Activated naive CD8-positive, alpha-beta T cell (primary cell): ENCODE measurements around the gene GBA3.
A peak's percentile ranks its signal among the peaks of the same experiment; 100 is the strongest.

Source experiments
- H3K27ac Mint-ChIP-seq: one replicate; pipeline ENCODE4 v1.8.0; 2021; ENCODE audit warnings: mixed read lengths
- H3K27me3 Mint-ChIP-seq: one replicate; pipeline ENCODE4 v1.8.0; 2021; ENCODE audit warnings: mixed read lengths
- H3K36me3 Mint-ChIP-seq: one replicate; pipeline ENCODE4 v1.8.0; 2021; ENCODE audit warnings: mixed read lengths
- H3K4me1 Mint-ChIP-seq: one replicate; pipeline ENCODE4 v1.8.0; 2021; ENCODE audit warnings: low read depth, mixed read lengths
- H3K4me3 Mint-ChIP-seq: one replicate; pipeline ENCODE4 v1.8.0; 2021; ENCODE audit warnings: mild to moderate bottlenecking, mixed read lengths
- H3K9me3 Mint-ChIP-seq: one replicate; pipeline ENCODE4 v1.8.0; 2021; ENCODE audit warnings: low read depth, mixed read lengths

Gene GBA3

GRCh38 chr4:22692736-22693135 lies at the start of gene GBA3:
Gene GBA3, plus strand, starts transcription at chr4:22692937.
- H3K4me1 Mint-ChIP-seq, result peaks cover 11% of the 10 kb centered on the region
- no peaks in the 10 kb centered on the region for H3K36me3 Mint-ChIP-seq
- no peak within 1 kb of the TSS for H3K27ac Mint-ChIP-seq
- H3K27me3 Mint-ChIP-seq, result no peaks in the 10 kb centered on the region
- no peak within 1 kb of the TSS for H3K4me3 Mint-ChIP-seq
- no peaks in the 10 kb centered on the region for H3K9me3 Mint-ChIP-seq

GRCh38 chr4:22643952-22644351 lies 48.8 kb upstream of the GBA3 start:
- no peak overlapping the region for H3K27ac Mint-ChIP-seq
- peaks cover 8% of the 10 kb centered on the region for H3K9me3 Mint-ChIP-seq
- H3K4me3 Mint-ChIP-seq, result no peak overlapping the region
- no peaks in the 10 kb centered on the region for H3K27me3 Mint-ChIP-seq
- peaks cover 3% of the 10 kb centered on the region for H3K36me3 Mint-ChIP-seq
- H3K4me1 Mint-ChIP-seq, result no peaks in the 10 kb centered on the region

GRCh38 chr4:22645481-22646182 lies 47.1 kb upstream of the GBA3 start:
- H3K9me3 Mint-ChIP-seq, result peaks cover 6% of the 10 kb centered on the region
- H3K27ac Mint-ChIP-seq, result no peak overlapping the region
- H3K36me3 Mint-ChIP-seq, result peaks cover 2% of the 10 kb centered on the region

DNA sequence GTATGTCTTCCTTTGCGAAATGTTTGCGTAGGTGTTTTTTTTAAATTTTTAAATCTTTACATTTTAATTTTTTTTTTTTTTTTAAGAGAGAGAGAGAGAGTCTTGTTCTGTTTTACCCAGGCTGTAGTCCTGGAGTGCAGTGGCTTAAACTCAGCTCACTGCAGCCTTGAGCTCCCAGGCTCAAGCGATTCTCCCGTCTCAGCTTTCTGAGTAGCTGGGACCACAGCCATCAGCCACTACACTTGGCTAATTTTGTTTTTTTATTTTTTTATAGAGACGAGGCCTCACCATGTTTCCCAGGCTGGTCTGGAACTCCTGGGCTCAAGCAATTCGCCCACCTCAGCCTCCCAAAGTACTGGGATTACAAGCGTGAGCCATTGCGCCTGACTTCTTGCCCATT lies 43.7 kb upstream of the GBA3 start:
- Mint-ChIP-seq H3K4me1 (no peaks in the 10 kb centered on the region), H3K27ac (no peak overlapping the region), H3K27me3 (no peaks in the 10 kb centered on the region), H3K4me3 (no peak overlapping the region), H3K9me3 (no peaks in the 10 kb centered on the region), H3K36me3 (no peaks in the 10 kb centered on the region)

More at GRCh38 chr4:22645481-22646182, 47.1 kb upstream of the GBA3 start:
- H3K4me1 Mint-ChIP-seq, result no peaks in the 10 kb centered on the region
- no peak overlapping the region for H3K4me3 Mint-ChIP-seq
- H3K27me3 Mint-ChIP-seq, result no peaks in the 10 kb centered on the region

GRCh38 chr4:22650771-22651170 lies 42.0 kb upstream of the GBA3 start:
- no peak overlapping the region for H3K4me3 Mint-ChIP-seq
- no peak overlapping the region for H3K27ac Mint-ChIP-seq
- no peaks in the 10 kb centered on the region for H3K9me3 Mint-ChIP-seq
- peaks cover 3% of the 10 kb centered on the region for H3K4me1 Mint-ChIP-seq
- no peaks in the 10 kb centered on the region for H3K36me3 Mint-ChIP-seq
- no peaks in the 10 kb centered on the region for H3K27me3 Mint-ChIP-seq

- Mint-ChIP-seq H3K4me3 (no peak overlapping the region), H3K36me3 (no peaks in the 10 kb centered on the region), H3K4me1 (peaks cover 3% of the 10 kb centered on the region), H3K27me3 (no peaks in the 10 kb centered on the region), H3K9me3 (no peaks in the 10 kb centered on the region), H3K27ac (peak overlapping the region; percentile 24)
Measured at GRCh38 chr4:22653752-22654151, 39.0 kb upstream of the GBA3 start.

DNA sequence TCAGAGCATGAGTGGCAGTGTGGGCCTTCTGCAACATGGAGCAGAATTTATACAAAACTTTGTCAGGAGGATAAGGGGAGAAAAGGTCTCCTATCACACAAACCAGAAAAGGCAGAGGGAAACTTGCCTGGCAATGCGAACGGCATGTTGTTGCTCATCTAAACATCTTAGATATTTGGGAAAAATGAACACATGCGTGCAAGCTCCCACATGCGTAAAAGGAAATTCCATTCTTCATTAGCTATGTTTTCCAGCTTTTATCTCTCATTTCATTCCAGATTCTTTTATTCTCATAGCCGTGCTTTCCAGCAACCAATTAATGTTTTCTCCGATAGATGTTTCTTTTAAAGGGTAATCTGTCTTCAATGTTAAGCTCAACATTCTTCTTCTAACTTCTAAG lies 31.3 kb upstream of the GBA3 start:
- no peaks in the 10 kb centered on the region for H3K4me1 Mint-ChIP-seq
- H3K9me3 Mint-ChIP-seq, result no peaks in the 10 kb centered on the region
- no peaks in the 10 kb centered on the region for H3K27me3 Mint-ChIP-seq
- no peaks in the 10 kb centered on the region for H3K36me3 Mint-ChIP-seq
- no peak overlapping the region for H3K4me3 Mint-ChIP-seq
- H3K27ac Mint-ChIP-seq, result no peak overlapping the region

DNA sequence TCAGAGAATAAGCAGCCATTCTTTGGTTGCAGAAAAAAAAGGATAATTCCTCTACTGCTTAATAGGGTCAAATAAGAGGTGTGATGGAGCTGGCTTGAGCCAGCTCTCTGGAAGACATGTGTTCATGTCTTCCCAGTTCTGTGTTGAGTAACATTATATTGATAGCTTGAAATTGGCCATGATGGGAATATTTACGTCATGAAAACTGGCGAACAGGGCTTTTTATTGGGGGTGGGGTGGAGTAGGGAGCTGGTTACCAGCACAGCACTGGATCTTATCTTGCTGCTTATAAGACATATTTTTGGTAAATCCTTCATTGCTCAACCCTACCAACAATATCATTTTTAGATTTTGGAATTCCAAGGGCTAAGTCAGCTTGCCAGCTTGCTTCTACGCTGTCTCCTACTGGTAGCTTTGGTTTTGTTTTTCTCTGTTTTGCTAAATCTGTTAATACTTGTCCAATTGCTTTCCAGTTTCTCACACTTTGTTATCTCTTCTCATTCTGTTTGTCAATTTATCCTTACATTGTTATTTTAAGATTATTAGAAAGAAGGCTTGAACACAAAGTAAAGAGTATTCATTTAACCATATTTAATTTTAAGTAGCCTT lies 25.3 kb upstream of the GBA3 start:
- H3K4me3 Mint-ChIP-seq, result peak overlapping the region; percentile 10
- H3K4me1 Mint-ChIP-seq, result peaks cover 44% of the 10 kb centered on the region
- no peaks in the 10 kb centered on the region for H3K36me3 Mint-ChIP-seq
- H3K27me3 Mint-ChIP-seq, result no peaks in the 10 kb centered on the region
- H3K9me3 Mint-ChIP-seq, result no peaks in the 10 kb centered on the region
- H3K27ac Mint-ChIP-seq, result no peak overlapping the region

GRCh38 chr4:22668301-22668700 lies 24.4 kb upstream of the GBA3 start:
- Mint-ChIP-seq H3K9me3 (no peaks in the 10 kb centered on the region), H3K4me3 (peak overlapping the region; percentile 48), H3K27ac (peak overlapping the region; percentile 50), H3K36me3 (no peaks in the 10 kb centered on the region), H3K4me1 (peaks cover 52% of the 10 kb centered on the region), H3K27me3 (no peaks in the 10 kb centered on the region)

GRCh38 chr4:22668702-22669101 lies 24.0 kb upstream of the GBA3 start:
- H3K4me3 Mint-ChIP-seq, result peak overlapping the region; percentile 48

DNA sequence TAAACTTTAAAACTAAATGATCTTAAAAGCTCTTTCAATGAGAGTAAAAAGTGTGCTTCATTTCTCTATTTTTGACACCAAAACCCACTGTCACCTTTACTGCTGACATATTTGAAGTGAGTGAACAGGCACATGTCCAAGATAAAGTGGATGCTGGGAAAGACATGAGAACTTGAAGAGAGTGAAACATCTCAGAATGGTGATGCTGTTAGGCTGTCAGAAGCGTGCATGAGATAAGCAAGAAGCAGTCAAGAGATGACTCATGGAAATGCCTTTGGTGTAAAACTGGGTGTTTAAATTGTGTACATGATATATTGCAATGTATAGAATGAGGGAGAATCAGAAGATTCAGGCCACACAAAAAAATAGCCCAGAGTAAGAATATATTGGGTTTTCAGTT lies 21.8 kb upstream of the GBA3 start:
- Mint-ChIP-seq H3K36me3 (no peaks in the 10 kb centered on the region), H3K4me3 (no peak overlapping the region), H3K27me3 (no peaks in the 10 kb centered on the region), H3K9me3 (no peaks in the 10 kb centered on the region), H3K4me1 (peaks cover 72% of the 10 kb centered on the region), H3K27ac (peak overlapping the region; percentile 46)

More at GRCh38 chr4:22668702-22669101, 24.0 kb upstream of the GBA3 start:
- H3K4me1 Mint-ChIP-seq, result peaks cover 56% of the 10 kb centered on the region
- H3K36me3 Mint-ChIP-seq, result no peaks in the 10 kb centered on the region
- H3K9me3 Mint-ChIP-seq, result no peaks in the 10 kb centered on the region
- H3K27ac Mint-ChIP-seq, result peak overlapping the region; percentile 50
- no peaks in the 10 kb centered on the region for H3K27me3 Mint-ChIP-seq

DNA sequence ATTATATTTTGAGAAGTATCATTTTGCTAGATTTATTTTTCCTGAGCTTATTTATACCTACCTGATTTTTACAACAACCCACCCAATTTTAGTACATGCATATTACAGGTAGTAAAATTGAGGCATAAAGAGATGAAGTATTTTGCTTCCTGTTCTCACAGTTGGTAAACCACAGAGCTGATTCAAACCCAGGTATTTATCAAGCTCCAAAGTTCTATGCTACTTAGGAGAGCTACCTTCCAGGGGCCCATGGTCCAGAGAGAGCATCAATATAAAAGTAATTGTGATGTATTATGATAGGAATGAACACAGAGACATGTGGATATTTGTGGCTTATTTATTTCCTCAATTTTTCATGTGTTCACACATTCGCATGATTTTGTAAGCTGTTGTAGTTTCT lies 20.2 kb upstream of the GBA3 start:
- Mint-ChIP-seq H3K27me3 (no peaks in the 10 kb centered on the region), H3K36me3 (no peaks in the 10 kb centered on the region), H3K4me1 (peaks cover 79% of the 10 kb centered on the region)

GRCh38 chr4:22672944-22673343 lies 19.8 kb upstream of the GBA3 start:
- Mint-ChIP-seq H3K4me3 (peak overlapping the region; percentile 68), H3K36me3 (no peaks in the 10 kb centered on the region), H3K4me1 (peaks cover 80% of the 10 kb centered on the region), H3K27me3 (no peaks in the 10 kb centered on the region), H3K27ac (peak overlapping the region; percentile 91), H3K9me3 (no peaks in the 10 kb centered on the region)

More for the DNA sequence above, 20.2 kb upstream of the GBA3 start:
- peak overlapping the region; percentile 91 for H3K27ac Mint-ChIP-seq
- H3K4me3 Mint-ChIP-seq, result peak overlapping the region; percentile 68
- no peaks in the 10 kb centered on the region for H3K9me3 Mint-ChIP-seq

DNA sequence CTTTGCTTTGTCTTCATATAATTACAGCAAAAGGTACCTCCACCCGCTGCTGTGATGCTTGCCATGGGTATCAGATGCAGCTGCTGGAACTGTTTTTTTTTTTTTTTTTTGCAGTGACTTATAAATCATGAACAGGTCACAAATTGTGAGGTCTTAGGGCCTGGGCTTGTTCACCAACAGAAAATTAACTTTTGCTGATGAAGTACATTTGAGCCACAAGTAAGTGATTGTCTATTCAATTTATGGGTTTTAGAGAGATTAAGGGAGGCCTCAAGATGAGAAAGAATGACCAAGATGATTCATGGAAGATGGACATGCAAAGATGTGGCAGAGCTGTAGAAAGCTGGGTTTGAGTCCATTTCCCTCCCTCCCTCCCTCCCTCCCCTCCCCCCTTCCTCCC lies 18.0 kb upstream of the GBA3 start:
- no peak overlapping the region for H3K4me3 Mint-ChIP-seq
- H3K27me3 Mint-ChIP-seq, result no peaks in the 10 kb centered on the region
- no peaks in the 10 kb centered on the region for H3K36me3 Mint-ChIP-seq
- no peaks in the 10 kb centered on the region for H3K9me3 Mint-ChIP-seq
- peaks cover 67% of the 10 kb centered on the region for H3K4me1 Mint-ChIP-seq
- peak overlapping the region; percentile 8 for H3K27ac Mint-ChIP-seq

- H3K27ac Mint-ChIP-seq, result peak overlapping the region; percentile 56
- H3K9me3 Mint-ChIP-seq, result no peaks in the 10 kb centered on the region
- H3K4me1 Mint-ChIP-seq, result peaks cover 69% of the 10 kb centered on the region
- no peaks in the 10 kb centered on the region for H3K27me3 Mint-ChIP-seq
- H3K4me3 Mint-ChIP-seq, result no peak overlapping the region
- H3K36me3 Mint-ChIP-seq, result no peaks in the 10 kb centered on the region
Measured at GRCh38 chr4:22676063-22676462, 16.7 kb upstream of the GBA3 start.

DNA sequence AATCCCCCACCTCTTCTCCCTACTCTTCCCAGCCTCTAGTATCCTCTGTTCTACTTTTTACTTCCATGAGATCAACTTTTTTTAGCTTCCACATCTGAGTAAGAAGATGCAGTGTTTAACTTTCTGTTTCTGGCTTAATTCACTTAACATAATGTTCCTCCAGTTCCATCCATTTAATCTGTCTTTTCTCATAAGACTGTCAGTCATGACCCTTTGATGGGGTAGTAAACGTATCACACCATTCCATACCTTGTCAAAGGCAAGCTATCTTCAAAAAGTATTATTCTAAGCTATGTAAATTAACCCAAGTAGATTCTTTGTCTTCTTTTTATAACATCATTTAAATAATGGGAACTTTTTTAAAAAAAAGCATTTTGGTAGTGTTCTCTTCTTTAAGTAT lies 15.0 kb upstream of the GBA3 start:
- Mint-ChIP-seq H3K27ac (peak overlapping the region; percentile 30), H3K27me3 (no peaks in the 10 kb centered on the region), H3K4me1 (peaks cover 53% of the 10 kb centered on the region), H3K4me3 (no peak overlapping the region), H3K36me3 (no peaks in the 10 kb centered on the region), H3K9me3 (no peaks in the 10 kb centered on the region)
